ENCODE data around the gene WDR49.
"Not testable (repeated sequence)": the region's sequence is repeated elsewhere in the genome, so short reads cannot be mapped to it uniquely, and the experiment has no call there.

The WDR49 gene

GRCh38 chr3:167653760-167654159 lies at the start of gene WDR49:
WDR49 (minus strand) TSS chr3:167653942; CDS start chr3:167653425, 517 bp downstream.
- DNase-seq: no peak

- no peak for DNase-seq
These were observed 47.2 kb upstream of the WDR49 start for GRCh38 chr3:167700926-167701325.

- DNase-seq: peak; percentile 2
These were observed 46.3 kb upstream of the WDR49 start for GRCh38 chr3:167700046-167700445.

- DNase-seq: no peak
These were observed 40.4 kb upstream of the WDR49 start for GRCh38 chr3:167694121-167694520.

GRCh38 chr3:167691366-167691765 lies 37.6 kb upstream of the WDR49 start:
- DNase-seq: peak; percentile 51

GRCh38 chr3:167684388-167684993 lies 30.7 kb upstream of the WDR49 start:
- DNase-seq: peak; percentile 56

- no peak for DNase-seq
These were observed 25.8 kb upstream of the WDR49 start for GRCh38 chr3:167679526-167679925.

GRCh38 chr3:167675848-167676247 lies 22.1 kb upstream of the WDR49 start:
- DNase-seq: no peak

GRCh38 chr3:167673221-167673620 lies 19.5 kb upstream of the WDR49 start:
- DNase-seq: no peak

GRCh38 chr3:167671878-167672427 lies 18.2 kb upstream of the WDR49 start:
- no peak for DNase-seq

GRCh38 chr3:167669699-167670098 lies 16.0 kb upstream of the WDR49 start:
- DNase-seq: no peak

- no peak for DNase-seq
These were observed 14.9 kb upstream of the WDR49 start for GRCh38 chr3:167668651-167669050.

GRCh38 chr3:167666563-167666962 lies 12.8 kb upstream of the WDR49 start:
- no peak for DNase-seq

GRCh38 chr3:167662919-167663400 lies 9.2 kb upstream of the WDR49 start:
- no peak for DNase-seq

- DNase-seq: no peak
These were observed 4.0 kb upstream of the WDR49 start for GRCh38 chr3:167657684-167658225.

GRCh38 chr3:167656821-167657220 lies 3.1 kb upstream of the WDR49 start:
- DNase-seq: no peak

GRCh38 chr3:167653155-167653554 lies 587 bp downstream of the WDR49 start:
- DNase-seq: no peak

- DNase-seq: no peak
These were observed 1.9 kb downstream of the WDR49 start for GRCh38 chr3:167651826-167652225.

- no peak for DNase-seq
These were observed 3.3 kb downstream of the WDR49 start for GRCh38 chr3:167650459-167650858.

- DNase-seq: no peak
These were observed 4.0 kb downstream of the WDR49 start for GRCh38 chr3:167649746-167650145.

GRCh38 chr3:167644611-167645010 lies 9.1 kb downstream of the WDR49 start:
- DNase-seq: no peak

- no peak for DNase-seq
These were observed 22.3 kb downstream of the WDR49 start for GRCh38 chr3:167631471-167631870.

- DNase-seq: no peak
These were observed 27.3 kb downstream of the WDR49 start for GRCh38 chr3:167626490-167626889.

- DNase-seq: no peak
These were observed 38.7 kb downstream of the WDR49 start for GRCh38 chr3:167615030-167615429.

GRCh38 chr3:167614196-167614595 lies 39.5 kb downstream of the WDR49 start:
- not testable (repeated sequence) for DNase-seq
